T-helper 22 cell (primary cell): ENCODE measurements around the gene CISD3.

ENCODE experiments used
- DNase-seq: peaks from one replicate; pipeline ENCODE4 v3.0.0-alpha.2; 2020; ENCODE audit warnings: low read depth

The CISD3 gene

GRCh38 chr17:38728290-38728831 lies 1.8 kb upstream of the CISD3 start:
- peak; percentile 62 for DNase-seq

GRCh38 chr17:38729368-38729885 lies 714 bp upstream of the CISD3 start:
- no peak for DNase-seq

- no peak for DNase-seq
Observed at GRCh38 chr17:38730526-38731379, 612 bp downstream of the CISD3 start.

- DNase-seq, result no peak
Observed at GRCh38 chr17:38731526-38732294, 1.6 kb downstream of the CISD3 start.

- no peak for DNase-seq
Observed at GRCh38 chr17:38732376-38733281, 2.5 kb downstream of the CISD3 start.

- no peak for DNase-seq
Observed at GRCh38 chr17:38733282-38733981, 3.3 kb downstream of the CISD3 start.

GRCh38 chr17:38733982-38734973 lies 4.1 kb downstream of the CISD3 start:
- no peak for DNase-seq

- DNase-seq, result peak; percentile 40
Observed at GRCh38 chr17:38735161-38735997, 5.2 kb downstream of the CISD3 start.

- no peak for DNase-seq
Observed at GRCh38 chr17:38738007-38738662, 8.0 kb downstream of the CISD3 start.

- DNase-seq, result no peak
Observed at GRCh38 chr17:38738686-38739085, 8.5 kb downstream of the CISD3 start.

- no peak for DNase-seq
Observed at GRCh38 chr17:38739305-38739704, 9.2 kb downstream of the CISD3 start.

- DNase-seq, result no peak
Observed at GRCh38 chr17:38740044-38740443, 9.9 kb downstream of the CISD3 start.

GRCh38 chr17:38740806-38741205 lies 10.7 kb downstream of the CISD3 start:
- no peak for DNase-seq

GRCh38 chr17:38741461-38741860 lies 11.3 kb downstream of the CISD3 start:
- DNase-seq, result no peak

GRCh38 chr17:38741921-38742410 lies 11.8 kb downstream of the CISD3 start:
- no peak for DNase-seq

GRCh38 chr17:38742411-38743308 lies 12.5 kb downstream of the CISD3 start:
- no peak for DNase-seq

- no peak for DNase-seq
Observed at GRCh38 chr17:38743556-38744171, 13.5 kb downstream of the CISD3 start.
